GM19099 (cell line): ENCODE measurements around the gene CHST15.

Source experiments
- POLR2A ChIP-seq: IDR thresholded peaks from 3 replicates; pipeline ENCODE4 v1.6.1; 2011; ENCODE audit warnings: low read depth; ENCODE audit not compliant: insufficient read length; ENCODE audit errors: extremely low read depth

The CHST15 gene

GRCh38 chr10:124014416-124015154 lies 78.8 kb downstream of the CHST15 start:
- no peak for TF ChIP-seq POLR2A

GRCh38 chr10:124013916-124014315 lies 79.5 kb downstream of the CHST15 start:
- no peak for TF ChIP-seq POLR2A

GRCh38 chr10:124012991-124013390 lies 80.4 kb downstream of the CHST15 start:
- TF ChIP-seq POLR2A, result no peak

GRCh38 chr10:124012583-124012982 lies 80.8 kb downstream of the CHST15 start:
- TF ChIP-seq POLR2A, result no peak

GRCh38 chr10:124012066-124012465 lies 81.3 kb downstream of the CHST15 start:
- no peak for TF ChIP-seq POLR2A

- no peak for TF ChIP-seq POLR2A
Observed at GRCh38 chr10:124011464-124011863, 81.9 kb downstream of the CHST15 start.

- no peak for TF ChIP-seq POLR2A
Observed at GRCh38 chr10:124010563-124011131, 82.8 kb downstream of the CHST15 start.

GRCh38 chr10:124010024-124010423 lies 83.4 kb downstream of the CHST15 start:
- TF ChIP-seq POLR2A, result no peak

GRCh38 chr10:124009231-124010015 lies 84.0 kb downstream of the CHST15 start:
- TF ChIP-seq POLR2A, result no peak

GRCh38 chr10:124008681-124009080 lies 84.7 kb downstream of the CHST15 start:
- TF ChIP-seq POLR2A, result no peak

GRCh38 chr10:124008187-124008586 lies 85.2 kb downstream of the CHST15 start:
- TF ChIP-seq POLR2A, result no peak

- TF ChIP-seq POLR2A, result no peak
Observed at GRCh38 chr10:124007773-124008145, 85.6 kb downstream of the CHST15 start.

- no peak for TF ChIP-seq POLR2A
Observed at GRCh38 chr10:124007102-124007772, 86.2 kb downstream of the CHST15 start.

GRCh38 chr10:124006526-124006925 lies 86.9 kb downstream of the CHST15 start:
- TF ChIP-seq POLR2A, result no peak

GRCh38 chr10:124005991-124006392 lies 87.4 kb downstream of the CHST15 start:
- no peak for TF ChIP-seq POLR2A
